Mucosa of descending colon (tissue), 3 donors: ENCODE data around the gene IER3. TPM values are rescaled to one million over a fixed set of nuclear protein-coding genes. Genes with fewer than 3 reads are reported as not detected.

ENCODE experiments used
- ATAC-seq: fragments of 200-7000 bp; cut with Tn5 transposase; one replicate; pipeline ENCODE4 v1.9.1; 2020; ENCODE audit warnings: mild to moderate bottlenecking, moderate library complexity
- DNase-seq, 3 donors: peaks; one replicate each; pipeline ENCODE4 v3.0.0-alpha.2; 2020
- H3K36me3 ChIP-seq: fragments of 200-600 bp; one replicate; pipeline ENCODE4 v1.8.0; 2021; ENCODE audit warnings: low read depth, mild to moderate bottlenecking
- H3K4me1 ChIP-seq: fragments of 200-600 bp; one replicate; pipeline ENCODE4 v1.8.0; 2021; ENCODE audit warnings: low read depth, mild to moderate bottlenecking
- H3K4me3 ChIP-seq: fragments of 200-600 bp; one replicate; pipeline ENCODE4 v1.8.0; 2021; ENCODE audit warnings: mild to moderate bottlenecking
- H3K9me3 ChIP-seq: fragments of 200-600 bp; one replicate; pipeline ENCODE4 v1.8.0; 2021; ENCODE audit warnings: mild to moderate bottlenecking
- intact Hi-C, 2 donors: fragments of 100-400 bp; cut with DNase I in 1 of 2; cut with micrococcal nuclease in 1 of 2; formaldehyde crosslinking; loops; one replicate each; pipeline versions ENCODE4 v1.11.0 to v1.11.1; 2022; cut with DNase I, micrococcal nuclease
- total RNA-seq, 3 donors: library from RNA; stranded (reverse); fragmentation: NEBNext Ultra II Directional in 2 of 3; extraction: Animal tissue kit (Norgen Biotek cat#: 25700) in 2 of 3; gene quantifications; one replicate each; pipeline versions ENCODE4 v1.2.1 to v1.2.4, GENCODE V29; 2021 to 2023
- TF ChIP-seq, protein P1 (sequence below): fragments of 200-600 bp; IDR thresholded peaks from one replicate; pipeline ENCODE4 v1.8.0; 2022; ENCODE audit warnings: antibody characterized with exemption, mild to moderate bottlenecking
- donor health status: DM: no; HTN: no; CAD: no; lungs with moderate emphysema.
- donor health status: DM: no; HTN: no; CAD: no.
- donor health status: DM: no; HTN: yes; CAD: no.

IER3 gene
- total RNA-seq, 3 donors from 2014 or later: 64.0 to 183 (median 67.6) TPM

DNA sequence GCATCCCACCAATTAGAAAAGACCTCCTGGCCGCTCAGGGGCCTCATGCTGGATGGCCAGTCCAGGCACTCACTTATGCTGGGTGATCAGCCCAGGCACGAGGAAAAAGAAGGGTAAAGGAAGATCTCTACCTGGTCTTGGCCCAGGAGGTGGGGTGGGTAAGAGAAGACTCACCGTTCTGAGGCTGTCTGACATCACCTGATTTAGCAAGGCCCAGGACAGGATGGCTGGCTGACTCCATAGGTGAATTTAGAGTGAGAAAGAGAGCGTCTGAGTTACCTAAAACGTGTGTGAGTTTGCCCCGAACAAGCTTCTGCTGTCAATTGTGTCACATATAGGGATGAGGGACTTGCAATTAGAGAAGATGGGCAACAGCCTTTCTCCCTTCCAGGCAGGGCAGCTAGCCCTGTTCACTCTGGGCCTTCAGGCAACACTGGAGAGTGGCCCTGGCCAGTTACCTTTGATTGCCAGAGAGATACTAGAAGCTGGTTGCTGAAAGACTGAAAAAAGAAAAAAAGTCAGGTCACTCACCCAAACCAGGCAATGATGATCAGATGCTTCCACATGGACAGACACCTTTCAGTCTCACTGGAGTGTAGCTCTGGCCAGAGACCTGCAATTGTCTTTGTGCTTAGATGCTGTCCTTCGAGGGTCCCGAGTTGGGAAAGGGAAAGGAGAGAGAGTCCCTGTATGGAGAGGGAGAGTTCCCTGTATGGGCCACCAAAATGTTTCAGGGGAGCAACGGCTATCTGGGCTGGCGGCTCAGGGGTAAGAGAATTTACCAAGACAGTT, 35.7 kb upstream of the IER3 start:
- intact Hi-C loops: no loop called here
- Histone ChIP-seq H3K36me3 (no peaks in the 10 kb centered on the region), H3K4me3 (no peak overlapping the region), H3K4me1 (peaks cover 45% of the 10 kb centered on the region), H3K9me3 (no peaks in the 10 kb centered on the region)
- DNase-seq (no peak), ATAC-seq (no peak)
- TF ChIP-seq, protein P1, sequence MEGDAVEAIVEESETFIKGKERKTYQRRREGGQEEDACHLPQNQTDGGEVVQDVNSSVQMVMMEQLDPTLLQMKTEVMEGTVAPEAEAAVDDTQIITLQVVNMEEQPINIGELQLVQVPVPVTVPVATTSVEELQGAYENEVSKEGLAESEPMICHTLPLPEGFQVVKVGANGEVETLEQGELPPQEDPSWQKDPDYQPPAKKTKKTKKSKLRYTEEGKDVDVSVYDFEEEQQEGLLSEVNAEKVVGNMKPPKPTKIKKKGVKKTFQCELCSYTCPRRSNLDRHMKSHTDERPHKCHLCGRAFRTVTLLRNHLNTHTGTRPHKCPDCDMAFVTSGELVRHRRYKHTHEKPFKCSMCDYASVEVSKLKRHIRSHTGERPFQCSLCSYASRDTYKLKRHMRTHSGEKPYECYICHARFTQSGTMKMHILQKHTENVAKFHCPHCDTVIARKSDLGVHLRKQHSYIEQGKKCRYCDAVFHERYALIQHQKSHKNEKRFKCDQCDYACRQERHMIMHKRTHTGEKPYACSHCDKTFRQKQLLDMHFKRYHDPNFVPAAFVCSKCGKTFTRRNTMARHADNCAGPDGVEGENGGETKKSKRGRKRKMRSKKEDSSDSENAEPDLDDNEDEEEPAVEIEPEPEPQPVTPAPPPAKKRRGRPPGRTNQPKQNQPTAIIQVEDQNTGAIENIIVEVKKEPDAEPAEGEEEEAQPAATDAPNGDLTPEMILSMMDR: no peak

DNA sequence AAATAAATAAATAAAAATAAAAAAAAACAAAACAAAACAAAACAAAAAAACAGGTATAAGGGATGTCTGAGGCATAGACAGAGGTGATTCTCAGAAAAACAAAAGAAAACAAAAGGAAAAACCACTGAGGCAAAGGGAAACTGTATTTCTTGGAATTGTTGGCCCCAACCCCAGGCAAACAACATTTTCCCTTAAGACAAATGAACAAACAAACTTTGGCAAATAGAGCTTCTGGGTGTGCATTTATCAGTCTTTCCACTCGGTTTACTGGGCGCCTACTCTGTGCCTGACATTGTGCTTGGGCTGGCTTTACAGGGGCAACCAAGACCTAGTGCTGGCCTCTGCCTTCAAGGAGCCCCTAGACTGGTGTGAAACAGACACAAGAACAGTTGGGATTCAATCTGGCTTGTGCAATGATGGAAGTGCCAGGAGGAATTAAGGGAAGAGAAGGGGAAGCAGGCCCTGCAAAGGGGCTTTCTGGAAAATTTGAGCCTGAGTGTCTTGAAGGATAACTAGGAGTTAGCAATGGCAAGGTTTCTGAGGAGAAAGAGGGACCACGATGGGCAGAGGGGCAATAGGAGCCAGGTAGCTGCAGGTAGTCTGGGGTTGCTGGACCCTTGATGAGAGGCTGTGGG, 33.8 kb upstream of the IER3 start:
- ATAC-seq: no peak
- Histone ChIP-seq H3K36me3 (no peaks in the 10 kb centered on the region), H3K4me3 (no peak overlapping the region), H3K4me1 (peaks cover 45% of the 10 kb centered on the region), H3K9me3 (no peaks in the 10 kb centered on the region)
- intact Hi-C loops: no loop called here
- TF ChIP-seq, protein P1: no peak
- no peak for DNase-seq

DNA sequence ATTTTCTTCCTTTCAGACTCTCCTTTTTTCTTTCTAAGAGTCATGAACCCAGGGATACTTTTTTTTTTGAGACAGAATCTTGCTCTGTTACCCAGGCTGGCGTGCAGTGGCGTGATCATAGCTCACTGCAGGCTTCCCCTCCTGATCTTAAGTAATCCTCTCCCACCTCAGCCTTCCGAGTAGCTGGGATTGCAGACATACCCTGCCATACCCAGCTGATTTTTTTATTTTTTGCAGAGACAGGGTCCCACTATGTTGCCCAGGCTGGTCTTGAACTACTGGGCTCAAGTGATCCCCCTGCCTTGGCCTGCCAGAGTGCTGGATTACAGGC, 32.8 kb upstream of the IER3 start:
- ATAC-seq: no peak
- H3K4me1 ChIP-seq: peaks cover 35% of the 10 kb centered on the region

DNA sequence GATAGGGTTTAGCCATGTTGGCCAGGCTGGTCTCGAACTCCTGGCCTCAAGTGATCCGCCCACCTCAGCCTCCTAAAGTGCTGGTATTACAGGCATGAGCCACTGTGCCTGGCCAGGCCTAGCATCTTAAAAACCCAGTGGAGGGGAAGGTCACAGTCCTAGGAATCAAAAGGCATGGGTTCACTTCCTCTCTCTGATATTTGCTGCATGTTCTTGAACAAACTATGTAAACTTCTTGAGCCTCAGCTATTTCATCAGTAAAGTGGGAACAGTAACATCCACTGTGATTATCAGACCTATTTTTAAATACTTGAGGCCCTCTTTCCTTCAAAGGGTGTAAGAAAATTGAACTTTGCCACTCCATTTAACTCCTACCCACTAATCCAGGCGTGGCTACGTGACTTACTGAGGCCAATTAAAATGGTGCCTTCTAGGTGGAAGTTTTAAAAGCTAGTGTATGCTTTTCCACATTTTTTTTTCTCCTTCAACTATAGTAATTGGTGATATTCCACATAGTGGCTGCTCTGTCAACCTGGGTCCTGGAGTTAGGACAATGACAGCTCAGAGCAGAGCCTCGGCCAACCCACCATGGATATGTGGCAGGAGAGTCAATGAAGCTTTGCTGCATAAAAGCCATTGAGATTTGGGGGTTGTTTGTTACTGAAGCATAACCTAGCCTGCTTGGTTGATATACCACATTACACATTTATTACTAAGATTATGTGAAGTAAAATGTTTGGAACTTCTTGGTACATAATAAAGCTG, 32.2 kb upstream of the IER3 start:
- ATAC-seq (peak; percentile 59), DNase-seq (no peak)
- TF ChIP-seq, protein P1: no peak
- Histone ChIP-seq H3K9me3 (no peaks in the 10 kb centered on the region), H3K36me3 (no peaks in the 10 kb centered on the region), H3K4me1 (peaks cover 32% of the 10 kb centered on the region), H3K4me3 (no peak overlapping the region)
- intact Hi-C loops: no loop called here

More for the DNA sequence above, 32.8 kb upstream of the IER3 start:
- TF ChIP-seq, protein P1: no peak
- Histone ChIP-seq H3K4me3 (no peak overlapping the region), H3K36me3 (no peaks in the 10 kb centered on the region), H3K9me3 (no peaks in the 10 kb centered on the region)
- intact Hi-C loops: no loop called here
- DNase-seq: no peak

DNA sequence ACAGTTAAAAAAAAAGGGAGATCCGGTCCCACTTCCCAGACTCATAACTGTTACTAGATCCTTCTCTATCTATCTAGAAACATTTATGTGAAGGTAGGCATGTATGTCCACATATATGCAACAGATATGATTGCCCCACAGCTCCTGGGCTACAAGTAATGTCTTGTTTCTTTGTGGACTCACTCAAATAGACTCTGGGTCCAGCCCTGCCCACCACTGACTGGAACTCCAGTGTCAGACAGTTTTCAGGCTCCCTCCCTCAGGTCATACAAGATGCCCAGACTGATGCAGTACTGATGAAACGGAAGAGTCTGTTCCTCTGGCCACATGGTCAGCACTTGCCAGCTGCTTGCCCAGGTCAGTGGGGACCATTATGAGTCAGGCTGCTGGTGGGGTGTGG, 30.8 kb upstream of the IER3 start:
- ATAC-seq: peak; percentile 57

More for the DNA sequence above, 30.8 kb upstream of the IER3 start:
- H3K4me3 ChIP-seq: no peak overlapping the region
- H3K4me1 ChIP-seq: peaks cover 27% of the 10 kb centered on the region
- intact Hi-C loops: no loop called here
- no peaks in the 10 kb centered on the region for H3K36me3 ChIP-seq
- TF ChIP-seq, protein P1: no peak
- no peaks in the 10 kb centered on the region for H3K9me3 ChIP-seq
- DNase-seq: no peak
